NCI-H2196 (cell line): ENCODE data around the gene SAG.
A peak's percentile ranks its signal among the peaks of the same experiment; 100 is the strongest.

Source experiments
- DNase-seq: peaks from one replicate; lab custom pipeline; 2025; ENCODE audit not compliant: unreplicated experiment; lab: John Stamatoyannopoulos, UW

Gene SAG

GRCh38 chr2:233375490-233376314 is 68.1 kb downstream of the SAG start:
- no peak for DNase-seq

GRCh38 chr2:233379034-233379433 is 71.4 kb downstream of the SAG start:
- DNase-seq, result no peak

- DNase-seq, result no peak
Measured at GRCh38 chr2:233379441-233379840, 71.8 kb downstream of the SAG start.

GRCh38 chr2:233380132-233380895 is 72.7 kb downstream of the SAG start:
- no peak for DNase-seq

- DNase-seq, result no peak
Measured at GRCh38 chr2:233380995-233381637, 73.5 kb downstream of the SAG start.

GRCh38 chr2:233381638-233381995 is 74.0 kb downstream of the SAG start:
- DNase-seq, result no peak

GRCh38 chr2:233384015-233384414 is 76.4 kb downstream of the SAG start:
- DNase-seq, result no peak

- no peak for DNase-seq
Measured at GRCh38 chr2:233384811-233385488, 77.3 kb downstream of the SAG start.

GRCh38 chr2:233385489-233386044 is 78.0 kb downstream of the SAG start:
- no peak for DNase-seq

GRCh38 chr2:233386382-233387041 is 78.9 kb downstream of the SAG start:
- DNase-seq, result no peak

GRCh38 chr2:233387225-233387624 is 79.6 kb downstream of the SAG start:
- DNase-seq, result no peak

GRCh38 chr2:233387667-233388528 is 80.3 kb downstream of the SAG start:
- peak; percentile 63 for DNase-seq

- no peak for DNase-seq
Measured at GRCh38 chr2:233389601-233390125, 82.0 kb downstream of the SAG start.

GRCh38 chr2:233395687-233396086 is 88.1 kb downstream of the SAG start:
- DNase-seq, result no peak
